Measurements from ENCODE around the gene KLHL29.

The KLHL29 gene

DNA sequence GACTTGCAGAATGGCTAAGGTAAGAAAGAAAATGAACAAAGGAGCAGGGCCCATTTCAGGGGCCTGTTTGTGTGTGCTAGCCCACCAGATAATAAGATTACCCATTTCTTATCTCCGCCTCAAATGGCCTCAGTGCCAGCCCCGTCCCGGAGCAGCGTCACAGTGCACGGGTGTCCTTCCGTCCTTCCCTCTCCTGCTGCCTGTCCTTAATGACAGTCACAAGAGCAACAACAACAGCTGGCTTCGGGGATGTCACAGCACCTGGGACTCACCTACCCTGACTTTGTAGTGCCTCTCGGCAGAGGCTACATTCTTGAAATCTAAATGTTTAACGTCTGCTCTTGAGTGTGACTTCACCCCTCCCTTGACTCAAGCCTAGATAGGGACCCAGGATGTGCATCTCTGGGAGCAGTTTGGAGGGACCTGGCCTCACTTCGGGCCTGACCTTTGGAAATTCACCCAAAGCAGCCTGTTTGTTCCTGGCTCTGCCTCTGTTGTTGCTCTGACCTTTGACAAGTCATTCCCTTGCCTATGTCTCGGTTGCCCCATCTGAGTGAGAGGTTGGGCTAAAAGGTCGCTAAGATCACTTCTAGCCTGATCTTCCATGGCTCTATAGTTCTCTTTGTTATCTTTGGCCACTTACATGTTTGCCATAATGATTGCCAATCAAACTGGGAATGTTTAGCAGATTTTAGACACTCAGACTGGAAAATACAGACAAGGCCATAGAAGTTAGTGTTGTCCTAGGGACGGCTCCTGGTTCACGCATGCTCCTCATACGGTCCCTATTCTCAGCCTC lies 122.5 kb downstream of the KLHL29 start:
- in situ Hi-C loops (cut with HindIII; ENCODE audit: low sequenced_read_pairs), result no loop called here

- in situ Hi-C loops (cut with HindIII; ENCODE audit: low sequenced_read_pairs), result no loop called here
These were observed 123.0 kb downstream of the KLHL29 start for GRCh38 chr2:23508066-23508390.

DNA sequence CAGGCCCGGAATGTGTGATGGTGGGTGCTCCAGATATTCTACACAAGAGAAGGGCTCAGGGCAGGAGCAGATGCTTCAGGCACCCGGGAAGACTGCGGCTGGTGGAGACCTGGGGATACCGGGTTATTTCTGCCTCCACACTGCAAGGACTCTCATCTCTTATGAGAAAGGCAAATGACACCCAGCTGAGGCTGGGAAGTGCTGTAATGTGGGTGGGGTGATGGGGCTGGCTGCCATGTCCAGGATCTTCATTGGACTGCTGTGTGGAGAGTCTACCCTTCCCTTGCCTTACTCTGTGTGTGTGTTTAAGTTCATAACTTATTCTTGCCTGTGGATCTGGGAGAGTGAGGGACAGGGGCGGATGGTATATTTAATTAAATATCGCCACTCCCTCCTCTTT lies 124.1 kb downstream of the KLHL29 start:
- in situ Hi-C loops (cut with HindIII; ENCODE audit: low sequenced_read_pairs), result no loop called here

DNA sequence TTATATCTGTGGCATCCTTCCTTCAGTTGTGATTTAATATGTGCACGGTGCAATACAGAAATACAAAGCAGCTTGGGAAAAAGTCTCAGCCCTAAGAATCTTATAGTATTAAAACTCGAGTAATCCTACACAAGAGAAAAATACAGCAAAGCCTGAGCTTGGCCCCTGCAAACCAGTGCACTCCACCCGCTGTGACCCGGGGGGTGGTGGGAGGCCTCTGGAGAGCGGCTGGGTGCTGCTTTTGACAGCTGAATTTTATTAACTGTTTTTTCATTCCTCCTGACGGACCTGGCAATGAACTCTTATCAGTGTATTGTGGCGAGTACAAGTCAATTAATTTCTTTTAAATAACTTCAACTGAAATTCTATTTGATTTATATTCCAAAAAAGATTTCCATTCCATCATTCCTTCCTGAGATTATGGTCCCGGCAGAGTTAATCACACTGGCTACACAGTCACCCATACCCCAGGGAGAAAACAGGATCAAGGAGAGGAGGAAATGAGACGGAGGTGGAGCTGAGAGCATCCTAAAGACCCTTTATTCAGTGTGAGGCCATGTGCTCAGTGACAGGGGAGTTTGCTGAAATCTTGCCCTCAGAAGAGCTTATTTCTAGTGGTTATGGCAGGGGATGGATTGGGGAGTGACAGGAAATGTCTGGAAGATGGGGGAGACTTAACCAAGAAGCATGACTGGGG lies 124.8 kb downstream of the KLHL29 start:
- in situ Hi-C loops (cut with HindIII; ENCODE audit: low sequenced_read_pairs), result no loop called here

GRCh38 chr2:23510471-23510870 lies 125.5 kb downstream of the KLHL29 start:
- in situ Hi-C loops (cut with HindIII; ENCODE audit: low sequenced_read_pairs), result no loop called here

DNA sequence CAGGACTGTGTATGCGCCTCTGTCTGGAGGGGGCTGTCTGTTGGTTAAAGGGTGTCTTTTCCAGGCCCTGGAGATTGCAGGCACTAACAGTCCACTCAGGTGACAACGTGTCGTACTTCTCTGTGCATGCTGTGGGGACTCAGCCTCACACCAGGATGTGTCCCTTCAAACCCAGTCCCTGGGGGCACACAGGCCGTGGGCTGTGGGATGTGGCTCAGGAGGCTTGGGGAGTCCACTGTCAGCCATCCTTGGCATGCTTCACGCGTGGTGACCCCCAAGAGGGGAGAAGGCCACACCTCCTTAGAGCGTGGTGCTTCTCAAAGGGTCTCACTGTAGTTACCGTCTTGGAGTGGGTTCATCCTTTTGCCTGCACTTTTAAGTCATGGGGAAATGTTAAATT lies 127.8 kb downstream of the KLHL29 start:
- in situ Hi-C loops (cut with HindIII; ENCODE audit: low sequenced_read_pairs), result no loop called here

DNA sequence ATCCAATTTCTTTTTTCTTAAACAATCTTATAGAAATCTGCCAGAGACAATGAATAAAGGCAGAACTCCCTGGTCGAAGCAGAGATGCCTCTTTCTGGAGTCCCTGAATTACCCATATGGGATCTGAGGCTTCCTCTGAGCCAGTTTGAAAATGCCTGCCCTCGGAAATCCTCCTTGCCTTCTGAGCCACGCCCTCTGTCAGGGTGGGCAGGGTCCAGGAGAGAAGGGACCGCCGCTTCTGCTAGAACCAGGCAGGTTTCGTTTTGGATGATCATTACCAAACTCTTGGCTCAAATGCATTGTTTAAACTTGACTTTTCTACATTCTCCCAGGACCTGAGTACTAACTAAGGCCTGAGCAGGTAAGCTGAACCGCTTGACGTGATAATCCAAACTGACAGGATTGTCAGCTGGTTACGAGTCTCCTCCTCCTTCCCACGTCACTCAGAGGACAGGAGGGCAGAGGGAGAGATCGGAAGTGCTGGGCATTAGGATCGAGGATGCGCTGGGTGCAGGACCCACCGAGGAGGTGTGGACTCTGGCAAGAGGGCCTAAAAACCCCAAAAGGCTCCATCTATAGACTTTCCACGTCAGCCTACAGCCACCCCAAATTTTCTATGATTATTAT lies 128.4 kb downstream of the KLHL29 start:
- in situ Hi-C loops (cut with HindIII; ENCODE audit: low sequenced_read_pairs), result no loop called here

GRCh38 chr2:23513872-23514793 lies 129.2 kb downstream of the KLHL29 start:
- in situ Hi-C loops (cut with HindIII; ENCODE audit: low sequenced_read_pairs), result no loop called here

DNA sequence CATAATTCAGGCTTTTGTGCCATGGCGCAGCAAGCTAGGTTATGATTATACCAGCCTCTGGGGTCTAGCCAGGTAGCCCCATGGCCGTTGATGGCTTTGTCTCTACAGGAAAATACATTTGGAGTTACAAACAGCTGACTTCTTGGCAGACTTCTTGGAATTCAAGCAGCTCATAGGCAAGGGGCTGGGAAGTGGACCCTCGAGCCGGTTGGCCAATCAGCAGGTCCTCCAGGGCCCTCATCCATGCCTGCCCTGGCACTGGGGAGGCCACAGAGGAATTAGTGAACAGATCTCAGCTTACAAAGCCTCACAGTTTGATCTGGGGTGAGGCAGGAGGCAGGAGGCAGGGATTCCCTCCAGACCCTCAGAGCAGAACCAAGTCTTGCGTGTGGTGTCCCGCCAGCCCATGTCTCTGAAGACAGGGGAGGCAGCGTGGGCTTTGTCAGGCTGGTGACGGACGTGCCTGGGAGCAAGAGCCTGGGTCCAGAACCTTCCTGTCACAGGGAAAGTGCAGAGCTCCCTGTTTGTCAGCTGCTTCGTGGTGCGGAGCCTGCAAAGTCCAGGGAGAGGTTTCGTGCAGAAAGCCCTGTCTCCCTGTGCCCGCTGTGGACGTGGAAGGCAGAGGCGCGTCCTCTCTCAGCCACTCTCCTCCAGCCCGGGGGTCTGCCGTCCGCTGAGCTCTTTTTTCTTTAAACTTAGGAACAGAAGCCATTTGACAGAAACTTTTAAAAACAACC lies 131.7 kb downstream of the KLHL29 start:
- in situ Hi-C loops (cut with HindIII; ENCODE audit: low sequenced_read_pairs), result no loop called here

- in situ Hi-C loops (cut with HindIII; ENCODE audit: low sequenced_read_pairs), result no loop called here
These were observed 133.7 kb downstream of the KLHL29 start for GRCh38 chr2:23518481-23519333.

GRCh38 chr2:23519334-23519651 lies 134.3 kb downstream of the KLHL29 start:
- in situ Hi-C loops (cut with HindIII; ENCODE audit: low sequenced_read_pairs), result no loop called here

DNA sequence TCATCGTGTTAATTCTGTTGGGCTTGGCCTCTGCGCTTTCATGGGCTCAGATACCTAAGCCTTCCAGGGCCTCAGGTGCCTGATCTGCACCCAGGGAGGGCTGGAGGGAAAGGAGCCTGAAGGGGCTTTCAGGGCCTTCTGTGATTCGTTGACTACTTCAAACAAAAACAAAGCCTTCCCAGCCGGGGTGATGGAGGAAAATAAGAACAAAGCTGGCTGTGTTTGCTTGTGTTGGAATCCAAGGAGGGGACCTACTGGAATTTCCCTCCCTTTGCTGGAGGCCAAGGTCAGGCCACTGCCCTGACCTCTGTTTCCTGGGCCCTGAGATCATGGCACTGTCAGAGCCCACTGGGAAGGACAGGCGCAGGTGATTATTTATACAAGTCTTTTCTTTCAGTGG lies 135.3 kb downstream of the KLHL29 start:
- in situ Hi-C loops (cut with HindIII; ENCODE audit: low sequenced_read_pairs), result no loop called here

- in situ Hi-C loops (cut with HindIII; ENCODE audit: low sequenced_read_pairs), result no loop called here
These were observed 136.1 kb downstream of the KLHL29 start for GRCh38 chr2:23521060-23521459.

DNA sequence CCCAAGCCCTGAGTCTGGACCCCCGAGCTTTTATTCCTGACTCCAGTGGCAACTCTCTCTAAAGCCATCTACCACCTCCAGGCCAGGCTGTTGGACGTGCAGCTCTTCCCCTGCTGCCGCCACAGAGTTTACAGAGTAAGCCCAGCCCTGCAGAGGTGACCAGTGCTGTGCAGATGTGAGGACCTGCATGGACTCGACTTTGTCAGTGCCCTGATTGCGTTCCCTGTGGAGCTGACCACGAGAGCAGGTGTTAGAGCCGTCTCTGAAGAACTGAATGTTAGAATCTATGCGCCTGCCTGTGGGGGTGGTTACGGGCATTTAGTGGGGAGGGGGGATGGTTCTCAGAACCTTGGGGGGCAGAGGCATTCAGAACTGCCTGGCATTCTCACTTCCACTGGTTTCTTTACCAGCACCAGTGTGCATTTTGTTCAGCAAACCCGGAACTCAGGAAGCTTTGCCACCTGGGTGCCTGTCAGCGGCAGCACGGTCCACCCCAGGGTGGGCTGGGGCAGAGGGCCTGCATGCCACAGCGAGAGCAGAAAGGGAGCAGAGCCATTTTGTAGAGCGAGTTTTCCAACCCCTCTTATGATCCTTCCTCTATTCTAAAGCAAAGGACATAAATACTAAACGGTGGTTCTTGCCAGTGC lies 137.9 kb downstream of the KLHL29 start:
- in situ Hi-C loops (cut with HindIII; ENCODE audit: low sequenced_read_pairs), result no loop called here

GRCh38 chr2:23523373-23524260 lies 138.6 kb downstream of the KLHL29 start:
- in situ Hi-C loops (cut with HindIII; ENCODE audit: low sequenced_read_pairs), result no loop called here

GRCh38 chr2:23524261-23524706 lies 139.3 kb downstream of the KLHL29 start:
- in situ Hi-C loops (cut with HindIII; ENCODE audit: low sequenced_read_pairs), result no loop called here

- in situ Hi-C loops (cut with HindIII; ENCODE audit: low sequenced_read_pairs), result no loop called here
These were observed 140.3 kb downstream of the KLHL29 start for GRCh38 chr2:23525137-23525765.

- in situ Hi-C loops (cut with HindIII; ENCODE audit: low sequenced_read_pairs), result no loop called here
These were observed 141.1 kb downstream of the KLHL29 start for GRCh38 chr2:23526114-23526513.
